GM12878 (cell line): ENCODE data around the gene PPP1R9B. TPM values are rescaled to one million over a fixed set of nuclear protein-coding genes. Genes with fewer than 3 reads are reported as not detected.

Source experiments
- ATAC-seq: fragments of 200-7000 bp; cut with Tn5 transposase; 3 replicates; pipeline ENCODE4 v1.9.1; 2020; ENCODE audit warnings: mild to moderate bottlenecking, moderate library complexity
- BruUV-seq: library from RNA; stranded (reverse); fragments of 400-500 nt; replicated peaks from 2 replicates; lab custom pipeline; 2021; lab: Mats Ljungman, UMichigan
- CTCF ChIA-PET: fragments of 300-600 bp; sonication (Branson Sonifier 250); formaldehyde crosslinking; extraction: SDS; loops from one replicate; lab custom pipeline; 2021; ENCODE audit warnings: inconsistent platforms; lab: Yijun Ruan, JAX
- POLR2A ChIA-PET: fragments of 350-600 bp; formaldehyde crosslinking; extraction: SDS; loops from one replicate; lab custom pipeline; 2021; ENCODE audit warnings: inconsistent platforms; lab: Charles Lee
- RAD21 ChIA-PET: fragments of 300-600 bp; sonication (Branson Sonifier 250); formaldehyde crosslinking; loops from one replicate; lab custom pipeline; 2023; ENCODE audit warnings: antibody characterized with exemption; ENCODE audit not compliant: unreplicated experiment; lab: Charles Lee
- SMC1A ChIA-PET: fragments of 300-600 bp; sonication (Branson Sonifier 250); formaldehyde crosslinking; loops from one replicate; lab custom pipeline; 2023; ENCODE audit not compliant: unreplicated experiment, uncharacterized antibody; lab: Charles Lee
- DNase-seq: peaks from one replicate; pipeline ENCODE4 v3.0.0-alpha.2; 2011; ENCODE audit warnings: low read depth, low spot score
- FAIRE-seq: peaks from 3 replicates; lab custom pipeline; 2011; peaks lifted over from hg19 to GRCh38; lab: Jason Lieb, UNC
- H2AFZ ChIP-seq: 2 replicates; pipeline ENCODE4 v1.6.0; 2011; ENCODE audit warnings: low read depth, low read length, control low read depth; ENCODE audit not compliant: control insufficient read depth
- H3K27ac ChIP-seq: 2 replicates; pipeline ENCODE4 v1.5.1; 2011; ENCODE audit warnings: control low read depth; ENCODE audit not compliant: control insufficient read depth, insufficient read depth
- H3K27me3 ChIP-seq, 2 experiments: replicated peaks in 1 of 2; 2 replicates each; pipeline versions ENCODE4 v1.6.0 to v1.6.1; 2011; ENCODE audit warnings: low read length in 1 of 2; ENCODE audit not compliant: control insufficient read depth in 2 of 2, insufficient read depth in 2 of 2
- H3K36me3 ChIP-seq, 2 experiments: 2 replicates each; pipeline ENCODE4 v1.5.1; 2011; ENCODE audit warnings: low read length in 1 of 2; ENCODE audit not compliant: control insufficient read depth in 2 of 2, insufficient read depth in 2 of 2
- H3K4me1 ChIP-seq: 2 replicates; pipeline ENCODE4 v1.6.1; 2011; ENCODE audit warnings: mild to moderate bottlenecking, low read length, moderate library complexity, mixed read lengths; ENCODE audit not compliant: control insufficient read depth, insufficient read depth
- H3K4me2 ChIP-seq: 2 replicates; pipeline ENCODE4 v1.6.0; 2011; ENCODE audit warnings: control low read depth; ENCODE audit not compliant: control insufficient read depth, insufficient read depth
- H3K4me3 ChIP-seq: fragments of 200-600 bp; sonication (generic); 2 replicates; pipeline ENCODE4 v1.5.1; 2016
- H3K79me2 ChIP-seq: 2 replicates; pipeline ENCODE4 v1.6.0; 2011; ENCODE audit warnings: low read length; ENCODE audit not compliant: control insufficient read depth, insufficient read depth
- H3K9ac ChIP-seq: 2 replicates; pipeline ENCODE4 v1.8.0; 2011; ENCODE audit warnings: low read length, control low read depth, mixed read lengths; ENCODE audit not compliant: control insufficient read depth, insufficient read depth
- H3K9me3 ChIP-seq: replicated peaks from 3 replicates; pipeline ENCODE4 v1.5.1; 2011; ENCODE audit warnings: mild to moderate bottlenecking, low read length; ENCODE audit not compliant: control insufficient read depth, insufficient read depth
- H4K20me1 ChIP-seq: 2 replicates; pipeline ENCODE4 v1.6.0; 2011; ENCODE audit not compliant: control insufficient read depth, insufficient read depth
- ATF7 ChIP-seq: fragments of 450-650 bp; IDR thresholded peaks from 2 replicates; pipeline ENCODE4 v1.6.1; 2016; ENCODE audit warnings: low read depth, mild to moderate bottlenecking
- BHLHE40 ChIP-seq, 2 experiments: fragments of 450-650 bp in 1 of 2; IDR thresholded peaks; 2 replicates each; pipeline ENCODE4 v1.6.1; 2011 to 2017; ENCODE audit warnings: low read depth in 2 of 2, borderline replicate concordance in 1 of 2, improper control_type of control experiment in 1 of 2, low read length in 1 of 2, mild to moderate bottlenecking in 1 of 2
- EZH2 ChIP-seq: IDR thresholded peaks from 2 replicates; pipeline ENCODE4 v1.6.1; 2012; ENCODE audit warnings: low read depth, mild to moderate bottlenecking, control low read depth, inconsistent platforms, low read length, borderline replicate concordance; ENCODE audit not compliant: control insufficient read depth
- HDGF ChIP-seq: fragments of 450-650 bp; IDR thresholded peaks from 2 replicates; pipeline ENCODE4 v1.6.1; 2016; ENCODE audit warnings: antibody characterized with exemption
- IKZF1 ChIP-seq: fragments of 450-650 bp; conservative IDR thresholded peaks from 2 replicates; pipeline ENCODE4 v1.6.1; 2017; ENCODE audit warnings: antibody characterized with exemption, mild to moderate bottlenecking
- IKZF2 ChIP-seq, 2 experiments: fragments of 450-650 bp; IDR thresholded peaks; 2 replicates each; pipeline ENCODE4 v1.6.1; 2017; ENCODE audit warnings: mild to moderate bottlenecking in 2 of 2, moderate library complexity in 2 of 2
- JUNB ChIP-seq: IDR thresholded peaks from 2 replicates; pipeline ENCODE4 v1.6.1; 2016; ENCODE audit warnings: antibody characterized with exemption, mild to moderate bottlenecking
- POLR2AphosphoS5 ChIP-seq: IDR thresholded peaks from 2 replicates; pipeline ENCODE4 v1.6.1; 2011; ENCODE audit warnings: mild to moderate bottlenecking, low read length, inconsistent platforms
- RAD21 ChIP-seq: IDR thresholded peaks from 2 replicates; pipeline ENCODE4 v1.6.1; 2011; ENCODE audit warnings: mild to moderate bottlenecking, low read depth, low read length, moderate library complexity; ENCODE audit not compliant: insufficient read depth
- RB1 ChIP-seq: fragments of 450-650 bp; formaldehyde crosslinking; IDR thresholded peaks from 2 replicates; pipeline ENCODE4 v1.6.1; 2017; ENCODE audit warnings: mild to moderate bottlenecking, borderline replicate concordance
- RELA ChIP-seq: fragments of 450-650 bp; IDR thresholded peaks from 2 replicates; pipeline ENCODE4 v1.8.0; 2014; ENCODE audit warnings: borderline replicate concordance; ENCODE audit not compliant: partially characterized antibody
- TAF1 ChIP-seq: IDR thresholded peaks from 2 replicates; pipeline ENCODE4 v1.6.1; 2011; ENCODE audit warnings: mild to moderate bottlenecking, low read depth, low read length, borderline replicate concordance
- ZNF24 ChIP-seq: fragments of 450-650 bp; IDR thresholded peaks from 2 replicates; pipeline ENCODE4 v1.6.1; 2017; ENCODE audit warnings: antibody characterized with exemption, mild to moderate bottlenecking
- ZNF384 ChIP-seq: IDR thresholded peaks from 2 replicates; pipeline ENCODE4 v1.6.1; 2012; ENCODE audit warnings: low read depth, mild to moderate bottlenecking, low read length, improper control_type of control experiment, borderline replicate concordance
- WGBS: methylation state at CpG from one replicate; pipeline ENCODE4 v1.1.6; 2016; ENCODE audit warnings: low lambda C conversion rate; ENCODE audit not compliant: insufficient replicate concordance, insufficient coverage; ENCODE audit errors: missing lambda C conversion rate; 5-methylcytosine and 5-hydroxymethylcytosine counted together
- in situ Hi-C: fragments of 300-500 bp; cut with MboI; formaldehyde crosslinking; loops from 9 replicates; pipeline ENCODE4 v1.14.3; 2018; ENCODE audit warnings: mixed read lengths
- intact Hi-C: fragments of 100-400 bp; cut with micrococcal nuclease; formaldehyde crosslinking; loops from one replicate; pipeline ENCODE4 v1.14.2; 2022; ENCODE audit not compliant: unreplicated experiment
- polyA plus RNA-seq, 11 experiments: library from polyadenylated mRNA; depleted of rRNA in 4 of 11; unstranded in 6 of 11; stranded (reverse) in 5 of 11; fragments of >200 nt; fragmentation: Nextera tagmentation in 4 of 11; fragmentation: Illumina TruSeq in 1 of 11; extraction: Ambion mirVana in 4 of 11; extraction: Trizol in 1 of 11; gene quantifications; 1 replicate in 1 of 11; 2 replicates in 10 of 11; pipeline versions ENCODE4 v1.2.1 to v1.2.3, GENCODE V29; 2011 to 2016; ENCODE audit warnings: inconsistent platforms in 2 of 11, missing spikeins in 2 of 11, low read depth in 1 of 11
- total RNA-seq, 4 experiments: library from RNA; depleted of rRNA in 3 of 4; stranded (reverse); fragments of >200 nt in 3 of 4; fragmentation: Illumina TruSeq in 1 of 4; extraction: Trizol in 1 of 4; gene quantifications; 2 replicates each; pipeline versions ENCODE4 v1.2.1 to v1.2.3, GENCODE V29; 2013 to 2021

Gene PPP1R9B
- total and polyA plus RNA-seq, 10 of the 15 experiments (the other 5 are each of a cell fraction or from before 2014, with no cell fraction given): 0.20 to 107 (median 37.5) TPM

- intact Hi-C loops (loop anchor here (1.0 kb wide), 2 partner anchors 22 to 68 kb away; no protein-coding TSS in a partner anchor), in situ Hi-C loops (loop anchor here (5.0 kb wide), 1 partner anchor 35 kb away; no protein-coding TSS in a partner anchor)
- POLR2A ChIA-PET: interaction anchor here (0.6 to 2.6 kb wide), 9 partner anchors 8 to 69 kb away, joined by 3 to 18 read pairs (median 5); no protein-coding TSS in a partner anchor
- no peak overlapping the region for H3K4me3 ChIP-seq
- SMC1A ChIA-PET: interaction anchor here (0.8 to 2.8 kb wide), 15 partner anchors 11 to 68 kb away, joined by 3 to 31 read pairs (median 6); partner anchors contain the start of genes PDK2 and PPP1R9B
- 40% methylated on average over 16 of the region's 16 CpGs for whole genome bisulfite sequencing
- TF ChIP-seq IKZF2 (IDR thresholded peaks at IDR 0.05) (no peak), HDGF (peak; percentile 11; the same call in 1 of the 2 replicates)
- ATAC-seq: no peak
- peak overlapping the region; percentile 73 for H2AFZ ChIP-seq
- no TSS peak for BruUV-seq
- H3K9me3 ChIP-seq: no peaks in the 10 kb centered on the region
- no peaks in the 10 kb centered on the region for H3K27me3 ChIP-seq
- FAIRE-seq: no peak
- DNase-seq: no peak
- H3K27ac ChIP-seq: no peak overlapping the region
- no peaks in the 10 kb centered on the region for H4K20me1 ChIP-seq
- H3K4me2 ChIP-seq: peak overlapping the region; percentile 53
- H3K9ac ChIP-seq: no peak overlapping the region
- CTCF ChIA-PET: interaction anchor here (0.8 to 2.8 kb wide), 26 partner anchors 8 to 163 kb away, joined by 3 to 99 read pairs (median 6); partner anchors contain the start of genes COL1A1, PDK2, PPP1R9B and SAMD14
- no peaks in the 10 kb centered on the region for H3K36me3 ChIP-seq
- RAD21 ChIA-PET: interaction anchor here (0.7 to 2.6 kb wide), 11 partner anchors 10 to 68 kb away, joined by 3 to 19 read pairs (median 6); no protein-coding TSS in a partner anchor
- no peaks in the 10 kb centered on the region for H3K79me2 ChIP-seq
- H3K4me1 ChIP-seq: peaks cover 26% of the 10 kb centered on the region
Observed at GRCh38 chr17:50161911-50162288, 11.4 kb upstream of the PPP1R9B start.

DNA sequence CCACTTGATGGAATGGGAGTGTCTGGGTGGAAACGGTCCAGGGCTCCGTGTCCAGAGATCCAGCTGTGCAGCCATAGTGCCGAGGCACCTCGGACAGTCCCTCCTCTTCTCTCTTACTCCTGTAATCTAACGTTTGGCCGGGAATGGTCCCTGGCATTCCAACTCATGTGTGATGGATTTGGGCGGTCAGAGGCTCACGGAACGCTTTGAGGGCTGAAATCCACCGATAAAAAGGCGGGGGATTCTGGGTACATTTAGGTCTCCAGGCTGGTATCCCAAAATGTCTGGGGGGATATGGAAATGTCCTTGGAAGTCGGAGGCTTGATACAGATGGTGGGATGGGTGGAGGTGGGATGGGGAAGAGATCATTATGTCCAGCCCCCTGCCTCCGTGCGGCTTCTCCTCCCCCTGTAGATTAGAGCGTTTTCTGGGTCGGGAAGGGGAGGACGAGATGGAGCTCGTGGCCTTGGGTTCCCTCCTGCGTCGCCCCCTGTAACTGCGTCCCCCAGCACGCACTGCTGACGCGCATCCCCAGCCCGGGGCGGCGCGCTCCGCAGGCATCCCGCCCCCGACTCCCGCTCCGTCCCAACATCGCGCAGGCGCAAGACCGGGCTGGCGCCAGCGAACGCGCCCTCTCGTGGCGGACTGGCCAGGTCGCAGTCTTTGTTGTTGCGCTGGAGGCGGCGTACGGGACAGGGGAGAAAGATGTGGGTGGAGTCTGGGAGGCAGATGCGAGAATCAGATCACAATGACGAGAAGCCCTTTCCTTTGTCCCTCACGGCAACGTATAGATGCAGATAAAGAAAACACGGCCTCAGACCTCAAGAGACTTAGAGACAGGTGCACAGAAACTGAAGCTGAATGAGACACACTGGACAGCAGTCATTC, 10.8 kb upstream of the PPP1R9B start:
- ATAC-seq (peak; percentile 96), DNase-seq (peak; percentile 80), FAIRE-seq (peak; percentile 97)
- intact Hi-C loops (loop anchor here (1.0 kb wide), 2 partner anchors 21 to 67 kb away; no protein-coding TSS in a partner anchor), in situ Hi-C loops (loop anchor here (5.0 kb wide), 1 partner anchor 36 kb away; no protein-coding TSS in a partner anchor)
- peak overlapping the region; percentile 84 for H2AFZ ChIP-seq
- H3K79me2 ChIP-seq: no peaks in the 10 kb centered on the region
- H3K4me2 ChIP-seq: peak overlapping the region; percentile 90
- no peaks in the 10 kb centered on the region for H3K27me3 ChIP-seq
- H3K36me3 ChIP-seq: no peaks in the 10 kb centered on the region
- no peaks in the 10 kb centered on the region for H3K9me3 ChIP-seq
- SMC1A ChIA-PET: interaction anchor here (0.8 to 2.8 kb wide), 16 partner anchors 10 to 67 kb away, joined by 3 to 31 read pairs (median 6); partner anchors contain the start of genes PDK2 and PPP1R9B
- BruUV-seq: TSS peak; percentile 71
- H3K9ac ChIP-seq: peak overlapping the region; percentile 64
- no peaks in the 10 kb centered on the region for H4K20me1 ChIP-seq
- peak overlapping the region; percentile 53 for H3K4me3 ChIP-seq
- peaks cover 26% of the 10 kb centered on the region for H3K4me1 ChIP-seq
- RAD21 ChIA-PET: interaction anchor here (0.7 to 2.6 kb wide), 13 partner anchors 9 to 67 kb away, joined by 3 to 19 read pairs (median 6); no protein-coding TSS in a partner anchor
- CTCF ChIA-PET: interaction anchor here (0.8 to 2.8 kb wide), 27 partner anchors 9 to 163 kb away, joined by 3 to 99 read pairs (median 6); partner anchors contain the start of genes COL1A1, PDK2, PPP1R9B and SAMD14
- 5% methylated on average over 51 of the region's 53 CpGs for WGBS
- POLR2A ChIA-PET: interaction anchor here (0.6 to 2.6 kb wide), 11 partner anchors 9 to 128 kb away, joined by 3 to 18 read pairs (median 5); no protein-coding TSS in a partner anchor
- H3K27ac ChIP-seq: peak overlapping the region; percentile 32; the same call in 1 of the 2 replicates
- TF ChIP-seq RELA: peak; percentile 40
- TF ChIP-seq ZNF384: no peak
- TF ChIP-seq JUNB: no peak
- TF ChIP-seq RB1: peak; percentile 87; the same call in 1 of the 2 replicates
- TF ChIP-seq EZH2: no peak
- TF ChIP-seq ATF7: peak; percentile 7; the same call in 1 of the 2 replicates
- peak; percentile 30; the same call in 1 of the 2 replicates for TF ChIP-seq ZNF24
- TF ChIP-seq BHLHE40 (IDR thresholded peaks at IDR 0.05; ENCODE audit: borderline replicate concordance in 1 of 2, low read depth in 2 of 2, low read length in 1 of 2): peak; percentile 70 to 77; a peak in 3 of 4 replicates
- TF ChIP-seq TAF1: peak; percentile 40; the same call in 1 of the 2 replicates
- 0 out of 2 replicates have a peak, but pooled peaks have one; percentile 28 for TF ChIP-seq POLR2AphosphoS5
- peak; percentile 82 for TF ChIP-seq IKZF1
- TF ChIP-seq RAD21: peak; percentile 71
